ENCODE data around the gene DLG2.

The DLG2 gene

DNA sequence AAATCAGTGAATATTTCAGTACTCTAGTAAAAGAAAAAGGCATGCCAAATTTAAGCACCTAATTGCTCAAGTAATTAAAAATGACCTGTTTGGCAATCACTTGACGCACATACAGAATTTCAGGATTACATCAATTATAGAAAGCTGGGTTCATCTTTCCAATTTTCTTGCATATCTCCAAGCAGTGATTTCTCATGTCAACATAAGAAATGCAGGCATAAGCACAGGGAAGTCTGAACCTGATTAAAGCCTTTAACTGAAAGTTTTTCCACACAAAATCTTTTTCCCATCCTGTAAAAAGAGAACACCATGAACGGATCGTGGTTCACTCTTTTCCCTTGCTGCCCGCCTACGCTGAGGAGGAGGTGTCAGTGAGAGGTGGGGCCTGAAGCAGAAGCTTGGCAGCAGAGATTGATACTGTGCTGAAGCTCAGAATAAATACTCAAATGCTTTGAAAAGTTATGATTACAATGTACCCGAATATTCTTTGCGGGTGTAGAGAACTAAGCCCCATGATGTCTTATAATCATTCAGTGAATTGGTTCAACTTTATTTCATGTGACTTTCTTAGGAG, 1636.9 kb downstream of the DLG2 start:
- no peak for DNase-seq (ENCODE audit: low spot score)

DNA sequence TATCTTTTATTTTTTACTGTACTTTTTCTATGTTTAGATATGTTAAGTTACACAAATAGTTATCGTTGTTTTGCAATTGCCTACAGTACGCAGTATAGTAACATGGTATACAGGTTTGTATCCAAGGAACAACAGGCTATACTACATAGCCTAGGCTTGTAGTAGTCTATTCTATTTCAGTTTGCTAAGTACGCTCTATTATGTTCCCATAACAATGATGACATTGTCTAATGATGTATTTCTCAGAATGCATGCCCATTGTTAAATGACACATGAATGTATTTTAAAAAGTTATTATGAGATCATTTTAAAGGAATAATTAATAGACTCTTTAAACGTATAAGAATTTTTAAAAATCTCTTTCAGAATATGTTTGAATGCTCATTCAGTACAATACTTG, 1644.3 kb downstream of the DLG2 start:
- DNase-seq (ENCODE audit: low spot score) = no peak

DNA sequence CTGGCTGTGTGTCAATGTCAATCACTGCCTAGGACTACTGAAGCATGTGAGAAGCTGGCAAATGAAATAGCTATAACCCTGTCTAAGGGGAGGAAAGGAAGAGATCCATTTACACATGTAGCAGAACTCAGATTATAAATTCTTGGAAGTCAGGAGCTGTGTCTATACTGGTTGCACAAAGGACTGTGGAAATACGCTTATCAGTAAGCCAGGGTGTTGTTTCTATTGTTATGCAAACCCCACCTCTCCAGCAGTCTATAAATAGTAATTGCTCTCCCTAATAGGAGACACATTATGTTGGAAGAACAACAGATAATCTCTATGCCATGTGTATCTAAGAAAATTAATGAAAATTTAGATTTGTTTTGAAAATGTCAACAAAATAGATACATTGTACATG, 1647.6 kb downstream of the DLG2 start:
- no peak for DNase-seq (ENCODE audit: low spot score)

DNA sequence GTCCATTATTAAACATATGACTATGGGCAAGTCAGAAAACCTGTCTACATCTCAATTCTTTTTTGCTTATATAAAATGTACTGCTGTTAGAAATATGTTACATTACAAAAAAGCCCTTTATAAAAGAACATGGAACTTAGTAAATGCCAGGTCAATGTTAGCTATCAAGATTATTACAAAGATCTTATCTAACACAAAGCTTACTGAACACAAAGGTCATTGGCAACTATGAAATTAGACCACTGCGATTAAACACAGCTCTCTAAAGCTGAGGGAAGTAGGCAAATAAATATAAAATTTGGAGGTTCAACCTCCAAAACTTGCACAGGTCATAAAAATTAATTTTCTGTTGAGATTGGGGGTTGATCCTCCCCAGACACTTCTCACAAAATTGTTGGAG, 1648.2 kb downstream of the DLG2 start:
- DNase-seq (ENCODE audit: low spot score) = no peak

DNA sequence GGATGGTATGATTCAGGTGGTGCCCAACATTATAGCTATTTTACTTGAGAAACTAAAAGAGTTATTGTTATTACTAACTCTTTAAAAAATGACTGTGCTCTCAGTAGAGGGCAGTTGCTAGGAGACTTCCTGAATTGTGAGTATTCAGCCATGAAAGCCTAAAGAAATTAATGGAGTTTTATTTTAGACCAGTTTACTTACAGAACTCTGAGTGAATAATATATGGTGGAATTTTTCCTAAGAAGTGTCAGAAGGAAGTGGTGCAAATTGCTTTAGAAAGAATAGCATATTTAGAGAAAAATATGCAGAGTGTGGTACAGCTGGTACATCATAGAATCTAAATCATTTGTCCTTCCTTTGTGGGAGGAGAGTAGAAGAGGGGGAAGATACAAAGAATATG, 1651.1 kb downstream of the DLG2 start:
- DNase-seq (ENCODE audit: low spot score) = no peak

DNA sequence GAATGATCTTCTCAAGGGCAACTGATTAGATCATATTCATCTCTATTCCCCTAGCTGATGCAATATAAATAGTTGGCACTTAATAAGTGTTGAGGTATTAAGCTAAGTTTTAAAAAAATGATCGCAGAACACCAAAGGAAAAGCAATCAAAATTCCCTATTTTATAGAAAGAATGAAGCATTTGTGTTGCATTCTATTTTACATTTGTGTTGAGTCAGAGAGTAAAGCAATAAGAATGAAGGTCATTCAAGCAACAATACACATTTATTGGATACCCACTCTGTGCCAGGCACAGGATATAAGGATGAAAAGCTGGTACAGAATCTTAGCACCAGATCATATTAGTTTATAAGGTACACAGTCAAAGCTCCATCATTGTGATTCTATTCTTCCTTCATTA, 1654.6 kb downstream of the DLG2 start:
- no peak for DNase-seq (ENCODE audit: low spot score)

DNA sequence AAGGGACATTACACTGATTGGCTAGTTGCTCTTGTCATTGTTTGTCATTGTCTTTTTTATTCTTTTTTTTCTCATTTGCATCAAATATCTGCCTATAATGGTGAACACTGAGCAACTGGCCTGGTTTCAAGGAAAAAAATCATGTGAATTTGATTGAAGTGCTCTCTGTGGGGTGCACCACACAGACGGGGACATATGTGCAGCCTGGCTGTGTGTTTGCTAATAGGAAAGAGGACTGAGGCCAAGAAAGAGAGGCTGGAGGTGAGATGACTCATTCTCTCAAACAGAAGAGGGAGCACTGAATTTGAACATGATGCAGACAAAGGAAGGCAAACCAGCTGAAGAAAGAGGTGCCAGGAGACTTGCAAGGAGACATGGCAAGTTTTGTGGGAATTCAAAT, 1656.1 kb downstream of the DLG2 start:
- no peak for DNase-seq (ENCODE audit: low spot score)

DNA sequence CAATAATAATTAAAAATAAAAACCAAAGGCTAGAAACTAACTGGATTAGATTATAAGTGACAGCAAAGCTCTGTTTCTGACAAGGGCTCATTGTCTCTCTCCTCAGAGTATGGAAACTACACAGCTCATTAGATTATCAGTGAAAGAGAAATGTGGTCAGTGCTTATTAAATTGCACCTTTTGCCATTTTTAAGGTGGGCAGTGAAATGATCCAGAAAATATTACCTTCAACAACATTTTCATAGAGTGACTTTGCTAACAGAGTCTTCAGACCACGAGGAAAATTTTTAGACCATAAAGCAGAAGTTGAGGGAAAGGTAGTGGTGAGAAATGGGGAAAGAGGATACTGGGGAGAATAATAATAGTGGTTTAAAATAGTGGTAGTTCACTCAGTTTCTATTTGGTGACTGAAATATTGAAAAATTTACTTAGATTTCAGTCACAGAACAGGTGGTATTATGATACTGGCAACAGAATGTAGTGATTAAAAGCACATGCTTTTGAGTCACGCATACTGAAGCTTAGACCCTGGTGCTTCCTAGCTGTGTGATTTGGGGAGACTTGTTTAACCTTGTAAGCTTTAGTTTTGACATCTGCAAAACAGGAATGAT, 1657.0 kb downstream of the DLG2 start:
- no peak for DNase-seq (ENCODE audit: low spot score)

DNA sequence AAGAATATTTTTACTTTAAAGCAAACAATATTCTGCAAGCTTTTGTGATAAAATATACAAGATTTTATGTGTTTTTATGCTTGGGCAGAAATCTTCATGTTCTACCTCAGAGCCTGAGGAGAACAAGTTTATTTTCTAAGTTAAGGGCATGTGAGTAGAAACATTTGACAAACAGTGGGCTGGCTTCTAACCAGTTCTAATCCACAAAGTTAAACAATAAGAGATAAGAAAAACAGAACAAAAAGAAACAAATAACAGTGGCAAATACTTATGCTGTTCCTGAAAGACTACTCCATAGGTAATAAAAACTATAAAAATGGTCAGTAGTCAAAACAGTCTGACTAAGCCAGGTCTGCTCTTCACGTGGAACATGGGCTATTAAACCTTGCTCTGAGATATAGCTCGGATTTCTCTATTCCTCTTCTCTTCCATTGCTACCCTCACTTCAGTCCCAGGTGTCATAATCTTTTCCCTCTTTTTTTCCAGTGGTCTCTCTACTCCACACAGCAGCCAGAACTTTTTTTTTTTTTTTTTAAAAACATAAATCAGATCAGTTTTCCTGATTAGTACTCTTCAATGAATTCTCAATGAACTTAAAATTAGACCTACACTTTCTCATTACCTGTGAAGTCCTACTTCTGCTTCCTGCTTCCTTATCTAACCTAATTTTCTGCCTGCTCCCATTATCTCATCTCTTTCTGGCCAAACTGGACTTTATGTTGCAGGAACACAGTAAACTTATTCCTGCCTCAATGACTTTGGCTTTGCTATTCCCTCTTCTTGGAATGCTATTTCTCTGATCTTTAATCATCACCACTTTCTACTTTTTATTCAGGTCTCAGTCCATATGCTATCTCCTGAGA, 1669.9 kb downstream of the DLG2 start:
- DNase-seq (ENCODE audit: low spot score) = no peak

DNA sequence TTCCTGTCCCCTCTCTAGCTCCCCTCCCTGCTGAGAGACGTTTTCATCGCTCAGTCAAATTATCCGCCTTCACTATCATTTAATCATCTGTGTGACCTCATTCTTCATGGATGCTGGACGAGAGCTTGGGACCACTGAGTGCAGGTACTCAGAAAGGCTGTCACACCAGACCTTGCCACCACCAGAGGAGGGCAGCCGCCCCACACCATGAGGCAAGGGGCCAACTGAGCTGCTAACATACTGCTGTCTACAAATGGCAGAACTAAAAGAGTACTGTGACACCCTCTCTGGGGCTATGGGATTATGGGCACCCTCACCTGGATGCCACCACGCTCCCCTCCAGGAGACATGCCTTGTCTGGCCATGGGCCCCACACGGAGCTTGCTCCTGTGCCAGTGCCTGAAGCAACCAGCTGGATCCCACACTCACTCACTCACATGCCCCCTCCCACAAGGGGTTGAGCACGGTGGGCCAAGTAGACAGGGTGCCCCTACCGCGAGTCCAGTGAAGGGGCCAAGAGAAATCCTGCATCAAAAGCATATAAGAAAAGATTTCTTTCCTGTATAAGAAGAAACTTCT, 1670.9 kb downstream of the DLG2 start:
- DNase-seq (ENCODE audit: low spot score) = no peak

DNA sequence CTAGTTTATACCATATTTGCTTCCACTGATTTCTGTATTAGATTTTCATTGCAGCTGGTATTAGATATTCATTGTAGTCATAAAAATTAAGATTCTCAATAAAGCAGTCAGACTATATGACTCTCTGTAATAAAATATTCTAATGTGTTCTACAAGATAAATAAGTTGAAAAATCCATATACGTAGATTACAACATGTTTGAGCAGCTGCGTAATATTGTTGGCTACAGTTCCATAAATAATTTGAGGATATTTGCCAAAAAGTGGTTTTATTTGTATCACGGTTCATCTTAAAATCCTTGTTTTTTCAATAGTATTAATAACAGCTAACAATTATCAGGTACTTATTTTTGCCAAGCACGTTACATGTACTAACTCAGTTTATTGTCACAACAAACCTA, 1672.4 kb downstream of the DLG2 start:
- DNase-seq (ENCODE audit: low spot score) = no peak

DNA sequence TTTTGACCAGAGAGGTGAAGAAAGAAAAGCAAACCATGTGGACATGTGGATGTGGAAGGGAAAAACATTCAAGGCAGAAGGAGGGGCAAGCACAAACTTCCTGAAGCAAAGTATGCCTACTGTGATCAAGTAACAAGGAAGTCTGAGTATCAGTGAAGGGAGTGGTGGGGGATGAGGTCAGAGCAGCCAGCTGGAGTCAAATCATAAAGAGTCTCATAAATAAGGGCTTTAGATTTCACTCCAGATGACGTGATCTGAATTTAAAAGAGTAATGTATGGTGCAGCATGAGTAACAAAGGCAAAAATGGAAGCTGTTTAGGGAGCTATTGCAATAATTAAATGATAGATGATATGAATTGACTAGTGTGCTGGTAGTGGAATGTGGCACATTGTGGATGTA, 1675.6 kb downstream of the DLG2 start:
- DNase-seq (ENCODE audit: low spot score) = no peak

DNA sequence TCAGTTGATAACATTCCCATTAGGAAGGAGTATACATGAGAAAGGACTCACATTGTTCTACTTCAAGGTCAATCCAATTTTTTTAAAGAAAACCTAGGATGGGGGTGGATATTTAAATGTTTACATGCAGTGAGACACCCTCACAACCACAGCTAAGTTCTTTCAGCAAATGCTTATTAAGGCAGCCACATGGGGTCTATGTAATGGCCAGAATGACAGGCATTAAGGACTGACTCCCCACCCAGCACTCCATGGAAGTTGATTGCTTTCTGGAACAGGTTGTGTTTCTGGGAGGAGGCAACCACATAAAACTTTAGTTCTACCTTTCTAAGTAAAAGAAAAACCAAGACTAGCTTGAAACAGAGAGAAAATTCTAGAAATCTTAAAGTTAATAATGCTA, 1678.9 kb downstream of the DLG2 start:
- no peak for DNase-seq (ENCODE audit: low spot score)

DNA sequence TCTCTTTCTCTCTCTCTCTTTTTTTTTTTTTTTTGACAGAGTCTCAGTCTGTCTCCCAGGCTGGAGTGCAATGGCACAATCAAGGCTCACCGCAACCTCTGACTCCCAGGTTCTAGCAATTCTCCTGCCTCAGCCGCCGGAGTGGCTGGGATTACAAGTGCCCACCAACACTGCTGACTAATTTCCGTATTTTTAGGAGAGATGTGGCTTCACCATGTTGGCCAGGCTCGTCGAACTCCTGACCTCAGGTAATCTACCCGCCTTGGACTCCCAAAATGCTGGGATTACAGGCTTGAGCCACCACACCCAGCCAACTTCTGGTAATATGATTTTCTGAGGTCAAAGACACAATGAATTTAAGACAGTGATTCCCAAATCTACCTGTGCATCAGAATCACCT, 1681.2 kb downstream of the DLG2 start:
- DNase-seq (ENCODE audit: low spot score) = no peak

DNA sequence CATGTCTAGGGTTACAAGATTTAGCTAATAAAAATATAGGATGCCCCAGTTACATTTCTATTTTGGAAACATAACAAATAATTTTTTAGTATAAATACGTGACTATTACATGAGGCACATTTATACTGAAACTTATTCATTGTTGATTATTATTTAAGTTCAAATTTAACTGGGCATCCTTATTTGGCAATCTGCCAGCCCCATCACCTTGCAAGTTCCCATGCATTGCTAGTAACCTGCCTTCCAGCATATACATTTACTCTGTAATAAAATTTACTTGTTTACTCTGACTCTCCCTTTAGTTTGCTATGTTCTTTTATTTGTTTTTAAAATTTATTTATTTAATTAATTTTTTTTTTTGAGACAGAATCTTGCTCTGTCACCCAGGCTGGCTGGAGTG, 1686.1 kb downstream of the DLG2 start:
- no peak for DNase-seq (ENCODE audit: low spot score)

DNA sequence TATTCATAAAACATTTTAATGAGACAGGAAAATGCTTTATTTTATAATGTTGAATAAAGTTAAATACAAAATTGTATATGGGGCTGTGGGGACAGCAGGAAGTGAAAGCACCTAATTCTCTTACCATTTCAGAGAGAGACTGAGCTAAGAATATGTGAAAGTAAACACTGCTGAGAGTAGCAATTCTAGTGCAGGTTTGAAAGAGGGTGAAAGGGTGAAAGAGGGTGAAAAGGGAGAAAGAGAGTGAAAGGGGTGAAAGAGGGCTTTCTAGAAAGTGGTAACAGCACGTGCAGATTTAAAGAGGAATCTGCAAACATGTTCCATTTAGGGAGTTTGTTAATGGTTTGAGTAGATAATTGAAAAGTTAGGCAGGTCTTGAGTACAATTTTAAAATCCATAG, 1689.0 kb downstream of the DLG2 start:
- DNase-seq (ENCODE audit: low spot score) = no peak

DNA sequence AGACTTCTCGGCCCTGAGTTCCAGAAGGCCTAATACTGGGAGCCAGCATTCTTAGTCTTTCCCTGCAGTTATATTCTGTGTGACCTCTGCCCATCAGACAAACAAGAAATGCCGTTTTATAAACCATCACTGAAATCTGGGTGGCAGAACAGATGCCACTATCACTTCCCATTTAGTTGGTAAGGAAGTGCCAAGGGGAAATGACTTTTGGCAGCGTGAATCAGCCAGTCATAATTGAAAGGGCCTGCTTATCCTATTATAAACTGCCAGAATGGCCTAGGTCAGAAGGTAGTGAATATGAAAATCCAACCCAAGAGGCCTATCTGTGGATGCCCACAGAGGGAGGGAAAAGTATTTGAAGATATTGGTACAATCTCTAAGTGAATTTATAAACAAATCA, 1694.1 kb downstream of the DLG2 start:
- DNase-seq (ENCODE audit: low spot score) = no peak

DNA sequence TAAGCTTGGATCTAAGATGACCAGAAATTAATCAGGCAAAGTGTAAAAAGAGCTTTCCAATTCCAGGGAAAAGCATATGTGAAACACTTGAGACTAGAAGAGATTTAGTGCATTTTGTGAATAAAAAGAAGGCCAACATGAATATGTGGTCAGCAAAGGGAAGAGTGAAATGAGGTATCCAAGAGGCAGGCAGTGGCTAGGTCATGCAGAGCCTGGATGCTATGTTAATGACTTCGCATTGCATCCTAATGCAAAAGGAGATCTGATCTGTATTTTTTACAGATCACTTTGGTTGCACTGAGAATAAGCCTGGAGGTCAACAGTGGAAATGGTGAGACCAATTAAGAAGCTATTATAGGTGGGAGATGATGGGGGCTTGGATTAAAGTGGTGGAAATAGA, 1699.7 kb downstream of the DLG2 start:
- DNase-seq (ENCODE audit: low spot score) = no peak

DNA sequence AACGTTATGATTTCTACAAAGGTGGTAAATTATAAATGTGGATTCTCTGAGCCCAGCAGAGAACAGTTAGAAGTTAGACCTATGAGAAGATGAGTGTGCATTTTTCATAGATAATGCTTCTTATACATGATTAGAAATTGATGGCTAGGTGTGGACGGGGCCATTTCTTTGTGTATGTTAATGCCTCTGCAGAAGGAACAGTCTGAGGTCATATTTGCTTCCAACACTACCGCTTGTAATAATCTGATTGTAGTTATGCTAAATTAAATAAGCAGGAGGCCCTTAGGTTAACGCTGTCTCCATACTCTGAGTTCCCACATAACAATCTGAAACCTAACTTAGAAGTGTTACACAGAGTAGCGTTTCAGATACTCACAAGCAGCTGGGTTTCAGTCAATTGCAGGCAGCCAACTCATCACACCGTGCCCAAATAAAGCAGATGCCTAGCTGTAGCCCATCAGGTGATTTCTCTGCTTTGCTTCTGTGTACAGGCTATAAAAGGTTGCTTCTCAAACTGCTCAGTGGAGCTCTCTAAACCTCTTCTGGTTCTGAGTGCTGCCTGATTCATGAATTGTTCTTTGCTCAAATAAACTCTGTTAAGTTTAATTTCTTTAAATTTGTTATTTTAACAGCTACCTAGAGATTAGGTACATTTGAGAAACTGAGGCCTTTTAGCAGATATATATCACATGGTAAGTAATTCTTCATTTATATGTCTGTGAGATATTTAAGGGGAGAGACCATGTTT, 1702.2 kb downstream of the DLG2 start:
- no peak for DNase-seq (ENCODE audit: low spot score)

DNA sequence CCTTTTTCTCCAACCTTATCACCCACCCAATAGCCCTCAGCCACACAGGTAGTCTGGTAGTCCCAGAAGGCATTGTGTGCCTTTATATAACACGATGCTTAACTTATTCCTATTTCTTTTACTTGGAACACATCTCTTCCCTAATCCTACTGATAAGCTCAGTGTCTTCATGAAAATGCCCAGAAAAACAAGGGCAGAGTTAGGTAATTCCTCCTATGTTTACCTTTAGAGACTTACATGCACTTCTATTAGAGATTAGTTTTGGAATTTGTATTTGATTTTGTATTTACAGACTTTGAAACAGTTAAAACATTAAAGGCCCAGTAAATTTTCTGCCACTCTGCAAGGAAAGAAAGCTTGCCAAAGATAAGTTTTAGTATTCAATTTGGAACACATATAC, 1703.2 kb downstream of the DLG2 start:
- DNase-seq (ENCODE audit: low spot score) = no peak

DNA sequence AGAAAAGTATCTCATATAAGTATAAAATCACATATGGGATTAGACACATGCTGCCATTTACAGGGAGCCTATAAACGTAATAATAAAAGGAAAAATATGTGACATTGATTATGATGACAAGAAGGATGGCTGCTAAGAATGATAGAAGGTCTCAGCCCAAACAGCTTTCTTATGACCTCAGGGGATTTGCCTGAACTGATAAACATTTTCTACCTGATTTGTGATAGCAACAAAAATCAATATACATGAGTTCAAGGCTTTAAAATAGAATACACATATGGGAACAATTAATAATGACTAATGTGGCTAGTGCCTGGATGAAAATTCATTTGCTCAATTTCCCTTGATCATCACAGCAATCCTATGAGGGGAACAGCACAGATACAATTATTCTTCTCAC, 1704.2 kb downstream of the DLG2 start:
- no peak for DNase-seq (ENCODE audit: low spot score)

DNA sequence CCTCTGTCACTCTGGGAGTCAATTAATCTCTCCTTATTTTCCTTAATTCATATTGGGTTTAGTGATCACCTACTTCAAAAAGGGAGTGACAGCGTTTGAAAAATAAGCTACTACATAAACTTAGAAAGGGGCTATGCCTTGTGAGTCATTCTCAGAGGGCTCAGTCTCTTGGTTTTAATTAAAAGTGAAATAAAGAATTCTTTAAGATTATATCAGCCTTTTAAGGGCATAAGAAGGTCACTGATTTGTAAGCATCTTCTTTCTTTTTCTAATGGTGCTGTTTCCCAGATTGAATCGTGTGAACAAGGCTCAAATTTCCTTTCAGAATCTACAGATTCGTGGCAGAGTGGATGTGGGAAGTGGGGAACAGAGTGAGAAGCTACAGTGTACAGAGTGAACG, 1704.8 kb downstream of the DLG2 start:
- DNase-seq (ENCODE audit: low spot score) = no peak
